DMS153 (cell line): Measurements from ENCODE around the gene PROP1.
"Not testable (repeated sequence)": the region's sequence is repeated elsewhere in the genome, so short reads cannot be mapped to it uniquely, and the experiment has no call there.

Source experiments
- DNase-seq: peaks from one replicate; lab custom pipeline; 2025; lab: John Stamatoyannopoulos, UW

Gene PROP1

DNA sequence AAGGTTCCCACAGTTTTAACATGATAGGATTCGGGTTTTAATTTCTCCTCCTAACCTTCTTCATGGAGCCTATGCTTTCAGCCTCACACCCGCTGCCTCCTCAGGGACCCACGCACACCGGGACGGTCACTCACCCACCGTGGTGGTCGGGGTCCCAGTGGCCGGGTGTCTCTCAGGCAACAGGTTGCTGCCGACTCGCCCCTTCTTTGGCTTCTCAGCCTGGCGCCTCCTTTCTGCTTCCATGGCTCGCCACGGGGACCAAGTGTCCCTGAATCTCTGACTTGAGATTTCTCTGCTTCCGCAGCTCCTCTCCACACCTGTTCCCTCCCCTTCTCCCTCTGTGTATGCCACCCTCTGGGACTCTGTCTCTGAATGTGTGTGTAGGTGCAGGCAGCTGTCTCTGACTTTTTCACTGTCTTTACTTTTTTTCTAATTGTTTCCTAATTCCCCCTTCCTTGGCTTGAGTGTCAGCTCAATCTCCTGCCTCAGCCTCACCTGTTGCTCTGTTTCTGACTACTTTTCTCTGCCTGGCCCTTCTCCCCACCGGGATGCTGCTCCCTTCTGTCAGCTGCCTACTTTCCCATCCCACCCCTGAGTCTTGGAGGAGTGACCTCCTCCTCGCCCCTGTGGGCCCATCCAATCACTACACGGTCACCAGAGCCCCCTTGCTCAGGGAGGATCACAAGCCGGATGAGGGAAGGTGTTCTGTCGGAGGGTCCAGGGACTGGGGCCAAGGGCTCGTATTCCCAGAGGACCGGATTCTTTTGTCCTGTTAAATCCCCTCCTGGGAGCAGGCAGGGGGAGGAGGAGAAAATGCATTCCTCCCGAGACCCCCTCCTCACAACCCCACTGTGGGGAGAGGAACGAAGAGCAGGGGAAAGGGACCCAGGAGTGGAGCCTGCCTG lies at the start of gene PROP1:
TSS of gene PROP1 (minus strand) at position 552 of the 905 bp plus-strand sequence. CDS start at position 243, 309 bp downstream.
- no peak for DNase-seq

DNA sequence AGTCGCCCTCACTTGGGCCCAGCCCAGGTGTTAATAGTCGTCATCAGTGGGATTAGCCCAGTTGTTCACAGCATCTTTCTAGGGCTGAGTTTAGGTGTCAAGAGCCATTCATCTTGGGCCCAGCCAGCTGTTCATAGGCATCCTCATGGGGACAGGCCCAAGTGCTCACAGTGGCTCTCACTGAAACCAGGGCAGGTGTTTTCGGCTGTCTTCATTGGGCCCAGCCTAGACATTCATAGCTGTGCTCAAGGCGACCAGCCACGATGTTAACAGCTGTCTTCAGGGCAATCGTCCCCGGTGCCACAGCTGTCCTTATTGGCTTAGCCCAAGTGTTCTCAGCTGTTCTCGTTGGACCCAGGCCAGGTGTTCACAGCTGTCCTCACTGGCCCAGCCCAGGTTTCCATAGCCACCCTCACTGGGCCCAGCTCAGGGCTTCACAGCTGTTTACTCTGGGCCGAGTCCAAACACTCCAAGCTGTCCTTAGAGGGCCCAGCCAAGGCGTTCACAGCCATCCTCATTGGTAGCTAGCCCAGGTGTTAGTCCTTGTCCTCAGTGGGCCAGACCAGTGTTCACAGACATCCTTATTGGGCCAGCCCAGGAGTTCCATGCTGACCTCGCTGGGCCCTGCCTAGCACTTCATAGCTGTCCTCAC lies 23.5 kb upstream of the PROP1 start:
- DNase-seq, result not testable (repeated sequence)

GRCh38 chr5:178012758-178013157 lies 16.7 kb upstream of the PROP1 start:
- not testable (repeated sequence) for DNase-seq

DNA sequence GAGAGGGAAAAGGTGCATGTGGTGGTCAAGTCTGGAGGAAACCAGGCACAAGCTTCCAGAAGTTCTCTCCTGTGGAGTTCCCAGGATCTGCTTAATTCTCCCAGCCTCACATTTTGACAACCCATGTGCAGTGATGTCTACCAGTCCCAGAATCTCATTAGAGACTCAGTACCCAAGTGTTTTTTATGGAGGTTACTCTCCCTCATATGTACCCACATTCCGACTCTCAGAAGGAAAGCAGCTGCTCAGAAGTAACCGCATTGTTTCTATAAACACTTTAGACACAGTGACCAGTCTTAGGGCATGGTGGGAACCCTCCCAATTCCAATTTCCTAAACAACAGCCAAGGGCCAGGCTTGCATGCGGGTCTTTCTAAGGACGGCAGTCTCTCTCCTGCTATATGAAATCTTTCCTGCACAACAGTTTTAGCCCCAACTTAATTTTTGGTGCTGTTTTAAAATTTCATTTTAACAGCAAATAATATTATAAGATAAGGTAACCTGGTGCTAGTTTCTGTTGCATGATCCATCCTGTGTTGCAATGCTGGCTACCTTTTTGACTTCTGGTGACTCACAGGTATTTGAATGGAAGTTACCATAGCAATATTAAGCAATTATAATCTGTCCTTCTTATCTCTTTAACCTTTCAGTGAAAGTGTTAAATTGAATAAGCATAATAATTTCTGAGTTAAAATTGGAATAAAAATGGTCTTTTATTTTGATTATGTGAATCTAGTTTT lies 15.9 kb upstream of the PROP1 start:
- DNase-seq, result not testable (repeated sequence)

GRCh38 chr5:178007272-178007671 lies 11.2 kb upstream of the PROP1 start:
- DNase-seq, result not testable (repeated sequence)

DNA sequence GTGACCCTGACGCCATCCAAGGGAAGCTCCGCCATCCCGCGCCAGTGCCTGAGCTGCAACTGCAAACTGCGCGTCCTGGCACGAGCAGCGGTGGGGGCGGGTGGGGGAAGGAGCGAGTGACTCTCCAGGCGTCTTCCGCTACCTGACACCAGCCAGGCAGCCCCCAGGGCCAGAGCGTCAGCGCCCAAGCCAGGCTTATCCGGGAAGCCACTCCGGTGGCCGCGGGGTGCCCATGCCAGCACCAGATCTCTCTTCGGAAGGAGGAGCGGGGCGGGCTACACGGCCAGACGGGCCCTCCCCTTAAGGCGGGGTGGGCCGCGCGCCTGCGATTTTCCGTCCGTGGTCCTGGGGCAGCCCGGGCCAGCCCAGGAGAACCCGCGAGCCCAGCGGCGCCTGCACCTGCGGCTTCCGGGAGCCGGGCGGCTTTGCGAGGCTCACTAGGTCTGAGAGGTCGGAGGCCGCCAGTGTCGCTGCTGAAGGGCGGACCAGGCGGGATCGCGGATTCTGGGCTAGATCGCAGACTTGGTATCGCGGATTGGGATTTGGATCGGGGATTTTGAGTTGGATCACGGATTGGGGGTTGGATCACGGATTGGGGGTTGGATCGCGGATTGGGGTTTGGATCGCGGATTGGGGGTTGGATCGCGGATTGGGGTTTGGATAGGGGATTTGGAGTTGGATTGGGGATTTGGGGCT lies 10.6 kb upstream of the PROP1 start:
- not testable (repeated sequence) for DNase-seq

DNA sequence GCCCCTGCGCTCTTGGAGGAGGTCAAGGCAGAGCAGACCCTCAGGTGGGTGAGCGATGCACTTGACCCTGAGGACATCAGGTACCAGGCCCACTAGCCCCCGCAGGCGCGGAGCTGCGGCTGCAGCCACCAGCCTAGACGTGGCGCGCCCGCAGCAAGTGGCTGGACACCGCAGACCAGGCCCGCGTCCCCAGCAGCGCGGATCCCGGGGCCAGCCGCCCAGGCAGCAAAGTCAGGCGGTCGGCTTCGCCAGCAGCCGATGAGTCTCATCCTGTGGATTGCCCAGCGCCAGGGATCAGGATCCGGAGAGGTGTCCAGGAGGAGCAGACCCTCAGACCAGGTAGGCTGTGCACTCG lies 10.1 kb upstream of the PROP1 start:
- not testable (repeated sequence) for DNase-seq

DNA sequence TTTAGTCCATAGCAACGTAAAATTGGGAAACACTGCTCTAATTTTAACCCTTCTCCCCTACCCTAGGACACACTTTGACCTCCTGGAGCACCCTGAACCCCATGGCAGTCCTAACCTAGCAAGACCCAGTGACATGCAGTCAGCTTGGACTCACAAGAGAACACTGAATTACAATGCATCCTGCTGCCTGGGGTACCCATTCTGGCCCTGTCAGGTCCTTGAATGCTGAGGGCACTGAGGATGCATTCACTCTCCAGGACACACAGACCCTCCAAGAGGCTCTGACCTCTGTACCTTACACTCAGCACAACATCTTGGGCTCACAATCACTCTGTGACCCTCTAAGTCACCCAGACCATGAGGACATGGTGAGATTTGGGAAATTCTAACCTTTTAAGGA lies 1.8 kb upstream of the PROP1 start:
- no peak for DNase-seq

DNA sequence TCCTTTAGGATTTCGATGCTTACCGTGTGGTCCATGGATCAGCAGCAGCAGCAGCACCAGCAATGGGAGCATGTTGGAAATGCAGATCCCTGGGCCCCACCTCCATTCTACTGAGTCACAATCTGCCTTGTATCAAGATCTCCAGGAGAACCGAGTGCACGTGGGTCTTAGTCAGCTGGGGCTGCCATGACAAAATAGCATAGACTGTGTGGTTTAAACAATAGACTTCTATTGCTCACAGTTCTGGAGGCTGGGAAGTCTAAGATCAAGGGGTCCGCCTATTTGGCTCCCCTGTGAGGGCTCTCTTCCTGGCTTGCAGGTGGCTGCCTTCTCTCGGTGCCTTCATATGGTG lies 1.3 kb upstream of the PROP1 start:
- no peak for DNase-seq

DNA sequence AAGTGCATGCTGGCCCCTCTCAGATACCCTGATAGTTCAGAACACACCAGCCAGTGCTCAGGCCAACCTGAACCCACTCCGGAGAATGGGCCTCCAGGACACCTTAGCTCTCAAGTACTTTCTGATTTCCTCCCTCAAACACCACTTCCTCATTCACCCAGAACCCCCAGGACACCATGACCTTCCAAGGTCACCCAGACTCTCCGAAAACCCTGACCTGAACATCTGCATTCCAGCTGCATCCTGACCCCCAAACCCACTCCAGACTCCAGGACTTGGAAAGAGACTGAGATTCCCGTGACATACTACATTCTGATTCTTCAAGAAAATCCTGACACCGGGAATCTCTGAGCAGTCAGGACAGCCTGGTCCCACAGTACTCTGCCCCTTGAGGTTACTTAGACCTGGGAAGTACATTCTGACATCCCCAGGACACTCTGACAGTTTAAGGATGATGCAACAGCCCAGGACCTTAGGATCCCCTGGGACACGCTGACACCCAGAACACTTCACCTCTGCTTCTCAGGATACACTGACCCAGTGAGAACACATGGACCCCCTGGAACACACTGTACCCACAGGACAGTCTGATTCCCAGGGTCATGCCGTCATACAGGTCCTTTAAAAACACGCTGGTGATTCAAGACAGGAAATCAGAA lies 747 bp upstream of the PROP1 start:
- no peak for DNase-seq

DNA sequence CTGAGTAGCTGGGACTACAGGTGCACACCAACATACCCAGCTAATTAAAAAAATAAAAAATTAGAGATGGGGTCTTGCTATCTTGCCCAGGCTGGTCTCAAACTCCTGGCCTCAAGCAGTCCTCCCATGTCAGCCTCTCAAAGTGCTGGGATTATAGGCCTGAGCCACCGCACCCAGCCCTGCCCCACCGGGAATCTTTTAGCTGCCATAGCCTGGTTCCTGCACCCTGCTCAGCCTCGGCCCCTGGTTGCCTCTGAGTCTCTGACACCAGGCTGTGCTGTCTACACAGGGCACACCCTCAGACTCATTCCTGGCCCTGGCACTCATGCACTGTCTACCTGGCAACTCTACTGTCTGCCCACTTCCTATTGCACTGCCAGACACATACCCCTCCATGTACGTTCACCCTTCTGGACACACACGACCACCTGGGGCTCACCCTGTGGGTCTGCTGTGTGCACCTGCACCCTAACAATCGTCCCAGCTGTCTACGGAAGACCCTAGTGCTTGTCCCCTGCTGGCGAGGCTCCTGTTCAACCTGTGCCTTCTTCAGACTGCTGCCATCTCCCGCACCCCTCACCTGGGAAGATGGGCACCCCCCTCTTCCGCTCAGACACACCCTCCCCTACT lies 1.4 kb downstream of the PROP1 start:
- no peak for DNase-seq

- no peak for DNase-seq
These were observed 2.0 kb downstream of the PROP1 start for GRCh38 chr5:177994063-177994462.

DNA sequence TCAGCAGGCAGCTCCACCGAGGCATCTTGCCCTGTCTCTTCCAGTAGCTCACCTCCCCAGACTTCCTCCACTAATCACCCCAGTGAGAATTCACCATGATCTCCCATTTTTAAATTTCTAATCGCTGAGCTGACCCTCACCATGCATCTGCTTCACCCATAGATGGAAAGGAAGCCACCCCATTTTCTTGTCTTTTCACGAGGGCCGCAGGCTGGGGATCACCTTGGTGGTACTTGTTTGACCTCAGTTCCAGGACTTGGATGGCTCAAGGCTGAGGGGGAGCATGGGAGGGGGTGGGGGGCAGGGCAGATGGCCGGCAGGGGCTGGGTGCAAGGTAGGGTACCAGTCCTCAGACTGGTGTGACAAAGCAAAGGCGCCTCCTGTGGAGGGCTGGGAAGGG lies 3.6 kb downstream of the PROP1 start:
- DNase-seq, result no peak

DNA sequence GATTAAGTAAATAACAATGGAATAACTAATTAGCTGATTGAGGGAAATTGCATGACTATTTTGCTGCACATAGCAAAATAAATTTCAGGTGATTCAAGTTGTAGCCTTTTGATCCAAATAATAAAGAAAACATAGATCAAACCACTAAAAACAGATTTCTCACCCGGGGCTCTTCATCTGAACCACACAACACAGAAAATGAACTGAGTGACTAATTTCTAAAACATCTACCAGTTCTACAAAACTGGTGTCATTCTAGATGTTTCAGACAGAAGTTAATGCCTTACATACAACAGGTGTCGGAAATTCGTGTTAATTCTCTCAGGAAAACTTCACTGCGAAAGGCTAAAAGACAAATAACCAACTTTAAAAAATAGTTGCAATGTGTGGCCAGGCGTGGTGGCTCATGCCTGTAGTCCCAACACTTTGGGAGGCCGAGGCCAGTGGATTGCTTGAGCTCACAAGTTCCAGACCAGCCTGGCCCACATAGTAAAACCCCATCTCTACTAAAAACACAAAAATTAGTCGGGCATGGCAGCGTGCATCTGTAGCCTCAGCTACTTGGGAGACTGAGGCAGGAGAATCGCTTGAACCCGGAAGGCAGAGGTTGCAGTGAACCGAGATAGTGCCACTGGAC lies 6.9 kb downstream of the PROP1 start:
- DNase-seq, result no peak

- no peak for DNase-seq
These were observed 8.7 kb downstream of the PROP1 start for GRCh38 chr5:177987326-177987725.

GRCh38 chr5:177985430-177986040 lies 10.5 kb downstream of the PROP1 start:
- no peak for DNase-seq

- no peak for DNase-seq
These were observed 11.3 kb downstream of the PROP1 start for GRCh38 chr5:177984584-177985206.

DNA sequence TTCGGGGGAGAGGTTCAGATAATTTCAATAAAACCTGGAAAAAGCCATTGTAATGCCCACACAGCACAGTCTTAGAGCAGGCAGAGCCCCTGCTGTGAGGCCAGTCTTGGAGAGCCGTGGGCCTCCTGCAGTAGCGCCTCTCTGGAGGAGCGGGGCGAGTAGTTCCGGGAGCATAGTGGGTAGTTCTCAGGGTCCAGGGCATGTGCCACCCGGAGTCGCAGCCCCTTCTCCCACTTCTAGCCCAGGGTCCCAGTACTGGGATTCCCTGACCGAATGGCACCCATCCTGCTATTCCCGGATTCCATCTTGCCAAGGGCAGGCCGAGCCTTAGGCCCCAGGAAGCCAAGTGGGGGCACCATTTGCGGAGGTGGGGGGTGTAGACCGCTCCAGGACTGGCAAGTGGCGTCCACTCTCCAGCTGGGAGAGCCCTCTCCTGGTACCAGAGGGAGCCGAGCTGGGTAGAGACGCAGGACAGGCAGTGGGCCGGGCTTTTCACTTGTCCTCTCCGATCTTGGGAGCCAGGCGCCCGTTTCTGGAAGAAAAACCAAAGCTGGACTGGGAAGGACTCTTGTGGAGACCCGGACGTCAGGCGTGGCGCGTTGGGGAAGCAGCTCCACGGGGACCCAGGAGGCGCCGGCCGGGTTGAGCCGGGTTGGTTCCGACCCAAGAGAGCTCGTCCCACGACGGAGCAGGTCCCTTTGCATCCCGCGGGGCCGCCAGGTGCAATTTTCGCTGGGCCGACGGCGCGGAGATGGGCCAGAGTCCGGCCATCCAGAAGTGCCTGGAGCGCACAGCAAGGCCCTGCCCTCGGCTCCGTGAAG lies 12.1 kb downstream of the PROP1 start:
- no peak for DNase-seq

DNA sequence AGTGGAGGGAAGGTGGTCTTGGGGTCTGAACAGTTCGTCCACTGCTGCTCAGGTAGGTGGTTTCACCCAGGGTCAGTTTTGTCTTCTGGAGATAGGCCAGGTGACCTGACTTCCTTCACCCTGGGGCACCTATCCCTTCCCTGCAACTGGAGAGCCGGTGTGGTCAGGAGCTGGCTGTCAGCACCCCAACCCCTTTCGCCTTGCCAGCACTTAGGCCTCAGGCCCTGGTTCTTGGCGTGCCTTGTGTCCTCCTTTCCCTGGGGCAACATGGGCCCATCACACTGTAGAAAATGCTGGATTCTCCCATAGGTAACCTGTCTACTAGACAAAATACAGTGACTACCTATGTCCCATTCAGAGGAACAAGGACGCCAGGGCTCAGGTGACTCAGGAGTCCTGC lies 13.1 kb downstream of the PROP1 start:
- DNase-seq, result no peak
